GM19099 (cell line): ENCODE results near the gene BEND3.

Source experiments
- POLR2A ChIP-seq: IDR thresholded peaks from 3 replicates; pipeline ENCODE4 v1.6.1; 2011; ENCODE audit warnings: low read depth; ENCODE audit not compliant: insufficient read length; ENCODE audit errors: extremely low read depth

The BEND3 gene

DNA sequence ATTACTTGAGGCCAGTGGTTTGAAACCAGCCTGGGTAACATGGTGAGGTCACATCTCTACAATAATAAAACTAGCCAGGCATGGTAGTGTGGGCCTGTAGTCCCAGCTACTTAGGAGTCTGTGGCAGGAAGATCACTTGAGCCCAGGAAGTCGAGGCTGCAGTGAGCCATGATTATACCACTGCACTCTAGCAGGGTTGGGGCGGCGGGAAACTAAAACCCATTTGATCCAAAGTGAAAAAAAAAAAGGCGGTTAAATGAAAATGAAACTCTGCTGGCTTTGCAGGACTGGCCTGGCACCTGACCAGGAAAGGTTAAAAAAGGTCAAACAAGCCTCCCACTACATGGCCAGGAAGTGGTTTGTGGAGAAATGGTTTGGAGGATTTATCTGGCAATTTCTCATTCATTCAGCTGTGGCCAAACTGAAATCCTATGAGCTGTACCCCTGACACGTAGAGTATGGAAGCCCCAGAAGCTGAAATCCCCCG is 50.7 kb downstream of the BEND3 start:
- TF ChIP-seq POLR2A, result no peak

DNA sequence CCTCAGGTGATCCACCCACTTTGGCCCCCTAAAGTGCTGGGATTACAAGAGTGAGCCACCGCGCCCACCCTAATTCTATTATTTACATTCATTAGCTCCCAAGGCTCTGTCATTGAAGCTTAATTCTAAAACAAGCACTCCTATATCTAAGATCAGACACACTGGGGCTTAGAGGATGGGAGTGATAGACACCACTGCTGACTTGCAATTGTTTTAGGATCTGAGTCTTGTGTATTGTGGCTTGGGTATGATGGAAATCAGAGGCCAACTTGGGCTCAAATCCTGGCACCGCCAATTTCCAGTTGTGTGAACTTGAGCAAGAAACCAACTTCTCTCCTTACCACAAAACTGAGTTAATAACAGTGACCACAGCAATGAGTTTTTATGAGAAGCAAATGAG is 52.6 kb downstream of the BEND3 start:
- TF ChIP-seq POLR2A, result no peak

DNA sequence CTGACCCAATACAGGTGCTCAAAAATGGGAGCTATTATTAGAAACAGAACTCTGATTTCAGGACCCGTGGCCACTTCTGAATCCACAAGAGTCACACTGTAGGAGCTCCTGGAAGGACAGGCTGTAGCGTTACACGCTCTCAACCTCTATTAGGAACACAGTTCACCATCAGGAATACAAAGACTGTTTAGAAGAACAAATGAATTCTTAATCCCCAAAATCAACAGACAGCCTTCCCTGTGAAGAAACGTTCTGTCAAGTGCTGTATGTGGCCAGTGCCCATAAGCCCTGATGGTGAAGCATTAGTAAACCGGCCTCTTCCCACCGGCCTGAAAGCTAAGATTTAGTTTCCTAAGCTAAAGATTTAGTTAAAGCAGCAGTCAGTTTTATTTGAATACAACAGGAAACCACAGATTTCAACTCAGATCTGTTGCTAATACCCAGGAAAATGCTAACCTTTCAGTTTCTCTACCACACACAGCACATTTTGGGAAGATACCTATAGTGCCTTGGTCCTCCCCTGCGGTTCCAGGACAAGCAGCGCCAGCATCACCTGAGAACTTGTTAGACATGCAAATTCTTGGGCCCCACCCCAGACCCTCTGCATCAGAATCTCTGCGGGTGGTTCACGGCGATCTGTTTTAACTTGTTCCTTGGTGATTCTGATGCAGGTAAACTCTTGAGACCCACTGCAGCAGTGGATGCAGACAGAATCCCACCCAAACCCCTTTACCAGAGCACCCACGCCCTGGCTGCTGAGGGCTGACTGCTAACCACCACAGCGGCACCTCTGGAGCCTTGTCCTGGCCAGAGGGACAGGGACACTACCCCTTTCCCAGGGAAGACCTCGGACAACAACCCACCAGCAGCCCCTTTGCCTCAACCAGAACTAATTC is 53.9 kb downstream of the BEND3 start:
- TF ChIP-seq POLR2A, result no peak

DNA sequence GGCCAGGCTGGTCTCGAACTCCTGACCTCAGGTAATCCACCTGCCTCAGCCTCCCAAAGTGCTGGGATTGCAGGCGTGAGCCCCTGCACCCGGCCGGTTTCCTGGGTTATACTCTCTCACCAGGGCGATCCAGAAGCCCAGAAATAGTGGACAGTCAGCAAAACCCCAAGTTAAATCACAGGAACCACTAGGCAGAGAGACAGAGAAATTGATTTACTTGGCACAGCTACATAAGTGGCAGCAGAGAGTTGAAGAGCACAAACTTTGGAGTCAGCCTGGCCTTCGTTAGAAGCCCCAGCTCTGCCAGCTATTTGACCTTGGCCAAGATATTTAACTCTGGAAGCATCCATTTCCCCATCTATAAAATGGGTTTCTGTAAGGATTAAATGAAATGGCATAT is 54.6 kb downstream of the BEND3 start:
- no peak for TF ChIP-seq POLR2A

DNA sequence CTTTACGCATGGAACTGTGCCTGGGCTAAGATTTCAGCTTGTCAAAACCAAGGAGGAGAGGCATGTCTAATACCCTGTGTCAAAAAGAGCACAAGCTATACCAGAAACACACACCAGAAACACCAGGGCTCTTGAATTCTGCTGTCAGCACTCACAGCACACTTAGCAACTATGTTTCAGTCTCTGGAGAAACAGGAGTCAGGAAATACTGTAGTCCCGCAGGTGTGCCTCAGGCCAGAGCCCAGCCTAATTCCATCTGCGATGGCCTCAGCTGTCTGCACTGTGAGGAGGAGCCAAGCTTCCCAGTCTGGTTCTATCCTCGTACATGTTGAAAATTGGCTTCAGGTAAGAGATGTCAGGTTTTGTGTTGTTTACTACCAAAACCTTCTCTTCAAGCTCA is 55.7 kb downstream of the BEND3 start:
- TF ChIP-seq POLR2A, result no peak

DNA sequence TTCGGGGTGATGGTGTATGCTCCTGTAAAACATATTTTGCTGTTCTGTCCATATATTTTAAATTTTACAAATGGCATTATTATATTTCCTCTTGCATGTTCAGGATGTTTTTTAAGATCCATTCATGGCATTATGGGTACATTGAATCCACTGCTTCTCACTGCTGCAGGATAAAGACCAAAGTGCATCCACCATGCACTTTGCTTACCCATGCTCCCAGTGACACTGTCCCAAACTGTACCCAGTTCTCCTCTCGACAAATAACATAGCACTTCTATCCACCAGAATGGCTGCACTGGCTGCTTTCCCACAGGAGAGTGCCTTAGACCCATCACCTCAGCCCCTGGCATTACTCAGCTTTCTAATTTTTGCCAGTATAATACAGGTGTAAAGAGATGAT is 57.6 kb downstream of the BEND3 start:
- TF ChIP-seq POLR2A, result no peak

DNA sequence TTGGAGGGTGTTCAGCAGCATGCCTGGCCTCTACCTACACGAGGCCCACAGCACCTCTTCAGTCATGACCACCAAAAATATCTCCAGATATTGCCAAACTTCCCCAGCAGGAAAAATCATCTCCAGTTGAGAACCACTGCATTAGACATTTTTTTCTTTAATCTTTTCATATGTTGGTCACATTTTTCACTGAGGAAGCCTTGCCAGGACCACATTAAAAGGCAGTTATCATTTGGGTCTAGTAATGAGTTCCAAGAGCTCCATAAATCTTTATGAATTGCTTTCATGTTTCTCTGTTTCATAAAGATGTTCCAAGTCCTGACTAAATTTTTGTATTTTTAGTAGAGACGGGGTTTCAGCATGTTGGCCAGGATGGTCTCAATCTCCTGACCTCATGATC is 58.5 kb downstream of the BEND3 start:
- no peak for TF ChIP-seq POLR2A

DNA sequence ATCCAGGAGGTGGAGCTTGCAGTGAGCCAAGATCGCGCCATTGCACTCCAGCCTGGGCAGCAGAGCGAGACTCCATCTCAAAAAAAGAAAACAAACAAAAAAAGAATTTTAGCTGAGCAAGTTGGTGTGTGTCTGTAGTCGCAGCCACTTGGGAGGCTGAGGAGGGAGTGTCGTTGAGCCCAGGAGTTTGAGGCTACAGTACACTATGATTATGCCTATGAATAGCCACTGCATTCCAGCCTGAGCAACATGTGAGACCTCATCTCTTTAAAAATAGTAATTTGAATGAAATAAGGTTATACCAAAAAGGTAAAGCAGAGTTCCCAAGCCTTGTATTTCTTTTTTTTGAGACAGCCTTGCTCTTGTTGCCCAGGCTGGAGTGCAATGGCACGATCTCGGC is 67.5 kb downstream of the BEND3 start:
- no peak for TF ChIP-seq POLR2A

DNA sequence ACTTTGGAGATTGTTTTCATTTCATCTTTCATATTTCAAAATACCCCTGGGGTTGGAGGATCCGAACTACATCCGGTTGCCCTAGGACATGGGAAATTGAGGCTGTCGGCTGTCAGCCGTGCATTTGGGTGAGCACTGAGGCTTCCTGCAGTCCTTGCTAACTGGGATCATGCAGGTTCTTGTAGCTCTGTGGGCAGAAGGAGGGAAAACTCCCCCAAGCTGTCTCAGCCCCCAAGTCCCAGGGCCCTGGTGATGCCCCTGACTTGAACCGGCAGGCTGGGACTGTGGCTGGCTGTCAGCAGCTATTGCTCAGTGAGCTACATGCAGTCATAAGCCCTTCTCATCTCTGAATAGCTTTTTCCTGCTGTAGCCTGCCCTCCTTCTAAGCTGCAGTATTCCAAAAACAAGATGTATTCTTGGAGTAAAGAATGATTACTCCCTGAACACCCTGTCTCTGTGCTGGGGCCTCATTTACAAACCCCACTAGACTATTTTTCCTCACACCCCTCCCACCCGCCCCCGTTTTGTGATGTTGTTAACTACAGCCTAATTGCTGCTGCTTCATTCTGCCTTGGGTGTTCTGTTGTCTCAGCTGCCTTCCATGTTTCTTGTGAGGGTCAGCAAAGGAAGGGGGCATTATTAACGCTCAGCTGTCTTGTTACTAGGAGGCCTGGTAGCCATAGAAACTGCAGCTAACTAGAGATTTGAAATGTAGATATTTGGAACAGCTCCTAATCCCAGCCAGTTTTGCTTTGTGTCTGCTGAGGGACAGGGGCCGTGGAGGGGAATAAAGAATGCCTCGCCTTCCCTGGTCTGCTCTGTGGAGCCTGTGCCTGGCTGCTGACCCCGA is 69.3 kb downstream of the BEND3 start:
- no peak for TF ChIP-seq POLR2A

DNA sequence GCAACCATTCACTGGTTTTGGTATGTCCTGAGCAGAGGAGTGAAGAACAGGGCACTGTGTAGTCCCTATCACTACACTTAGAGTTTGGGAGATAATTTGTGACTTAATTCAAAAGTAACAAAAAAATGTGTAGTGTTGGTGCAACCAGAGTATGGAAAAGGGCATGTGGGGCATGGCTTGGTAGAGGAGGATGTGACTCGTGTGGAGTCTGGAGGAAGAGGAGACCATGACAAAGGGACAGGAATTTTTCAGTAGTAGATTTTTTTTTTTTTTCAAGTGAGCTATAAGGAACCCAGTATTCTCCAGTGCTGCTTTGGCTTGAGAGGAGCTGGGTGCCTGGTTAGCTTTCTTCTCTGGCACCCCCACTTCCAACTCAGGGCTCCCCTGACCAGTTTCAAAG is 82.2 kb downstream of the BEND3 start:
- no peak for TF ChIP-seq POLR2A

DNA sequence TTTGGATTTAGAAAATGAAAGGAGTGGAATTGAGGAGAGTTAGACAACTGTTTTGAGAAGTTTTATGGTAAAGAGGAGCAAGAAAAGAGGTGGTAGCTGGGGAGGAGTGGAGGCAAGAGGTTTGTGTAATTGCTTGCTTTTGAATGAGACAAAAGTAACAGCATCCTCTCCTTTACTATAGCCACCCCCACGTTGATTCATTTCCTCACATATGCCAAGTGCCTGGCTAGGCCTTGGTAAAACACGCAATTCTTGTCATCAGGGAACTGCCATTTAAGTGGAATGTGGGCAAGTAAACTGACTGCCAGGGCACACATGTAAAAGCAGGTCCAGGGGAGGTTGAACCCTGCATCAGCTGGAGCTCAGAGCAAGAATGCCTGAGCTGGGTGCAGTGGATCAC is 83.3 kb downstream of the BEND3 start:
- no peak for TF ChIP-seq POLR2A

DNA sequence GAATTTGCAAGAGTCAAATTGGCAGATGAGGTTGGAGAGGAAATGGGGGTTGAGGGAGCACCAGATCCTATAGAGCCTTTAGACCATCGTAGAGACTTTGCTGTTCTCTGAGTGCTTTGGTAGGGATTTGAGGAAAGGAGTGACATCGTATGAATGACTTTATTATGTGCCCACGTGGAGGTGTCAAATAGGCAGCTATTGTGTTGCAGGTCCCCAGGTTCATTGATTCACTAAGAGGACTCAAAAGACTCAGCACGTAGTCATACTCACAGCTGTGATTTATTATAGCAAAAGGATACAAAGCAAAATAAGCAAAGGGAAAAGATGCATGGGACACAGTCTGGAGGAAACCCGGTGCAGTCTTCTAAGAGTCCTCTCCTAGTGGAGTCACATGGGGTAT is 85.2 kb downstream of the BEND3 start:
- TF ChIP-seq POLR2A, result no peak

DNA sequence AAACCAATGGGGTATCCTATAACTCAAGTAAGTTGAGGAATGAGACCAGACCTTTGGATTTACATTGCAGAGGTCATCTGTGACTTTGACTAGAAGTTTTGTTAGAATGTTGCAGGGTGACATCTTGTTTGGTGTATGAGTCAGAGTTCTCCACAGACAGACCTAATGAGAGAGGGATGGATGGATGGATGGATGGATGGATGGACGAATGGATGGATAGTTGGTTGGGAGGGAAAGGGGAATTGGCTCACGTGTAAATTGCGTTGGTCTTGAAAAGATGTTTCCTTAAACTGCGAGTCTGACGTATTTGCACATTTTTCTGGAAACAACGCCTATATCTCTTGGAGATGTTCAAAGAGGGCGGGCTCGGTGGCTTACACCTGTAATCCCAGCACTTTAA is 88.3 kb downstream of the BEND3 start:
- TF ChIP-seq POLR2A, result no peak

DNA sequence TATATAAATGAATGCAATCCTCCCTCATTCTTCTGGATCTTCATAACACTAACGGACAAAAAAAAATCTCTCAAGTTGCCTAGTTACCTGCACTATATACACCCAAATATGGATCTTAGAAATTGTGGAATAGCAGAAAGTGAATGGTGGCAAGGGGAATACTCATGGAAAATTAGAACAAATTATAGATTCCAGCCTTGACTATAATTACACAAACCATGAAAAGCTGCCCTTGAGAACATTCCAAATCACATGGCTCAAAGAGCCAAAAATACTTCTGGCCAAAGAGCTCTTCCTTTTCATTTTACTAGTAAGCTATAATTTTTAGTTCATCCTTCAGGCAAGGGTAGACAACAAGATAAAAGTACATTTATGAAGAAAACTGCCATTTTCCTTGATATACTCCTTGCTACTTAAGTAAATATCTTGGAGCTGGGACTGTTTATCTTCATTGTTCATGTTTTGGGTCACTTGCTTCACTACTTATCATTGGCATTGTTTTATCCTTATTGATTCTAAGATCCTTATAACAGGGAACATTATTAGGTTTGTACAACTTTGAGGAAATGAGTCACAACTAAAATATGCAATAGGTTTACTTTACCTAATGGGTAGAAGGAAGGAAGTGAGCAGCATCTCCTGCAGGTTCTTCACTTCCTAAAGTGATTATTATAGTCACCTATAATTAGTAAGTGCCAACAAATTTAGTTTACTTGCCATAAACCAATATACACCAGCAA is 93.7 kb downstream of the BEND3 start:
- no peak for TF ChIP-seq POLR2A

DNA sequence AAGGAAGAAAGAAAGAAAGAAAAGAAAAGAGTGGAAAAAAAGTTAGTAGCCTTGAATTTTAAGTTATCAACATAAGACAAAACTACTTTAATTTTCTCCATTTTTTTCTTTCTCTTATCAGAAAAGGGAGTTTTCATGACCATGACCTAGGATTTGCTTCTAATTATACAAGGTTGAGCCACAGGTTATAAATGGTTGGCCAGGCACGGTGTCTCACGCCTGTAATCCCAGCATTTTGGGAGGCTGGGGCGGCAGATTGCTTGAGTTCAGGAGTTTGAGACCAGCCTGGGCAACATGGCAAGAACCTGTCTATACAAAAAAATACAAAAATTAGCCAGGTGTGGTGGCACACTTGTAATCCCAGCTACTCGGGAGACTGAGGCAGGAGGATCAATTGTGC is 95.1 kb downstream of the BEND3 start:
- no peak for TF ChIP-seq POLR2A
